ENCODE data around the gene ANKRD63. TPM values are rescaled to one million over a fixed set of nuclear protein-coding genes. Genes with fewer than 3 reads are reported as not detected.

ANKRD63 gene
- total and polyA plus RNA-seq, 4 donors = not detected

DNA sequence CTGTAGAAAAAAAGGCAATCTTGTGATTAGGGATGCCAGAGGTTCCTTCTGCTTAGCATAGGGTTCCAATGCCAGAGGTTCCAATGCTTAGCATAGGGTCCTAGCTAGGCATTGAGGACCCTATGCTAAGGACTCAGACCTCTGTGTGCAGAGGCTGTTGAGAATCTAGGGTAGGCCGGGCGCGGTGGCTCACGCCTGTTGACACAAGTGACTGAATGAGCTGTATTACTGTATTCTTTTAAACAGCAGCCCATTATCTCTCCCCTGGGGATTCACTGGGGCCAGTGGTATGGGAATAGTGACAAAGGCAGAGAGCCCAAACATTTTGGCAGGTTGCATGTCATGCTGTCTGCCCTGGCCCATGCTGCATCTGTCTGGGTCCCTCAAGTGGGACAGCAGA lies 27.8 kb downstream of the ANKRD63 start:
- ATAC-seq (ENCODE audit: insufficient read depth, low FRiP score) = no peak

DNA sequence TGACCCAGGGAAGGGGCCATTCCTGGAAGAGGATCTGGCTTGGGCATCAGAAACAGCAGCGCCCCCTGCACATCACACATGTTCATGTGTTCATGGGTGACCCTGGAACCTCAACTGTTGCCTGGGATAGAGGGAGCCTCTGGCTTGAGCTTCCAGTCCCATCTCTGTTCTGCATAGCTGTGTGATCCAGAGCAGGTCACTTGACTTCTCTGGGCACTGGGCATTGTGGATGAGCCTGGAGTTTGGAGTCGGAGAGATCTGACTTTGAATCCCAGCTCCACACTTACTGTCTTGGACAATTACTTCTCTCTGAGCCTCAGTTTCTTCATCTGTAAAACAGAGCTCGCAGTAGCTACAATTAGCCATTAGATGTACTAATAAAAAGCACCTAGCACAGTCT lies 28.4 kb downstream of the ANKRD63 start:
- WGBS, 2 donors = 97 to 100% methylated on average over 3 of the region's 3 CpGs
- TF ChIP-seq, protein P1, sequence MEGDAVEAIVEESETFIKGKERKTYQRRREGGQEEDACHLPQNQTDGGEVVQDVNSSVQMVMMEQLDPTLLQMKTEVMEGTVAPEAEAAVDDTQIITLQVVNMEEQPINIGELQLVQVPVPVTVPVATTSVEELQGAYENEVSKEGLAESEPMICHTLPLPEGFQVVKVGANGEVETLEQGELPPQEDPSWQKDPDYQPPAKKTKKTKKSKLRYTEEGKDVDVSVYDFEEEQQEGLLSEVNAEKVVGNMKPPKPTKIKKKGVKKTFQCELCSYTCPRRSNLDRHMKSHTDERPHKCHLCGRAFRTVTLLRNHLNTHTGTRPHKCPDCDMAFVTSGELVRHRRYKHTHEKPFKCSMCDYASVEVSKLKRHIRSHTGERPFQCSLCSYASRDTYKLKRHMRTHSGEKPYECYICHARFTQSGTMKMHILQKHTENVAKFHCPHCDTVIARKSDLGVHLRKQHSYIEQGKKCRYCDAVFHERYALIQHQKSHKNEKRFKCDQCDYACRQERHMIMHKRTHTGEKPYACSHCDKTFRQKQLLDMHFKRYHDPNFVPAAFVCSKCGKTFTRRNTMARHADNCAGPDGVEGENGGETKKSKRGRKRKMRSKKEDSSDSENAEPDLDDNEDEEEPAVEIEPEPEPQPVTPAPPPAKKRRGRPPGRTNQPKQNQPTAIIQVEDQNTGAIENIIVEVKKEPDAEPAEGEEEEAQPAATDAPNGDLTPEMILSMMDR (IDR thresholded peaks at IDR 0.05; ENCODE audit: control extremely low read depth, extremely low read depth) = no peak
- Histone ChIP-seq H3K9me3 (ENCODE audit: control insufficient read depth in 4 of 4, insufficient read depth in 3 of 4, low read length in 3 of 4) (no peaks in the 10 kb centered on the region), H3K36me3 (ENCODE audit: control insufficient read depth in 4 of 4, insufficient read depth in 4 of 4, low read length in 4 of 4) (no peaks in the 10 kb centered on the region), H3K4me3 (no peak overlapping the region), H3K4me1 (ENCODE audit: control insufficient read depth in 5 of 5, insufficient read depth in 5 of 5, low read length in 5 of 5) (peaks cover 0 to 17% (median 0%) of the 10 kb centered on the region in 5 donors), H3K27me3 (ENCODE audit: control insufficient read depth in 3 of 3, insufficient read depth in 3 of 3, low read length in 2 of 3) (peaks cover 0 to 23% (median 8%) of the 10 kb centered on the region in 3 donors), H3K27ac (ENCODE audit: low read depth in 1 of 2, low read length in 1 of 2) (no peak overlapping the region), H3K9ac (ENCODE audit: insufficient read depth in 1 of 2, low read length in 2 of 2) (no peak overlapping the region)
- DNase-seq = no peak
- no peak for ATAC-seq (ENCODE audit: insufficient read depth, low FRiP score)

More for the DNA sequence above, 27.8 kb downstream of the ANKRD63 start:
- peaks cover 0 to 23% (median 8%) of the 10 kb centered on the region in 3 donors for H3K27me3 ChIP-seq (ENCODE audit: control insufficient read depth in 3 of 3, insufficient read depth in 3 of 3, low read length in 2 of 3)
- TF ChIP-seq, protein P1 (IDR thresholded peaks at IDR 0.05; ENCODE audit: control extremely low read depth, extremely low read depth) = no peak
- WGBS, 2 donors = 90 to 95% methylated on average over 4 of the region's 4 CpGs
- H3K9me3 ChIP-seq (ENCODE audit: control insufficient read depth in 4 of 4, insufficient read depth in 3 of 4, low read length in 3 of 4) = no peaks in the 10 kb centered on the region
- H3K9ac ChIP-seq (ENCODE audit: insufficient read depth in 1 of 2, low read length in 2 of 2) = no peak overlapping the region
- H3K36me3 ChIP-seq (ENCODE audit: control insufficient read depth in 4 of 4, insufficient read depth in 4 of 4, low read length in 4 of 4) = no peaks in the 10 kb centered on the region
- no peak for DNase-seq
- H3K4me3 ChIP-seq = no peak overlapping the region
- H3K27ac ChIP-seq (ENCODE audit: low read depth in 1 of 2, low read length in 1 of 2) = no peak overlapping the region
- H3K4me1 ChIP-seq (ENCODE audit: control insufficient read depth in 5 of 5, insufficient read depth in 5 of 5, low read length in 5 of 5) = peaks cover 0 to 17% (median 0%) of the 10 kb centered on the region in 5 donors

DNA sequence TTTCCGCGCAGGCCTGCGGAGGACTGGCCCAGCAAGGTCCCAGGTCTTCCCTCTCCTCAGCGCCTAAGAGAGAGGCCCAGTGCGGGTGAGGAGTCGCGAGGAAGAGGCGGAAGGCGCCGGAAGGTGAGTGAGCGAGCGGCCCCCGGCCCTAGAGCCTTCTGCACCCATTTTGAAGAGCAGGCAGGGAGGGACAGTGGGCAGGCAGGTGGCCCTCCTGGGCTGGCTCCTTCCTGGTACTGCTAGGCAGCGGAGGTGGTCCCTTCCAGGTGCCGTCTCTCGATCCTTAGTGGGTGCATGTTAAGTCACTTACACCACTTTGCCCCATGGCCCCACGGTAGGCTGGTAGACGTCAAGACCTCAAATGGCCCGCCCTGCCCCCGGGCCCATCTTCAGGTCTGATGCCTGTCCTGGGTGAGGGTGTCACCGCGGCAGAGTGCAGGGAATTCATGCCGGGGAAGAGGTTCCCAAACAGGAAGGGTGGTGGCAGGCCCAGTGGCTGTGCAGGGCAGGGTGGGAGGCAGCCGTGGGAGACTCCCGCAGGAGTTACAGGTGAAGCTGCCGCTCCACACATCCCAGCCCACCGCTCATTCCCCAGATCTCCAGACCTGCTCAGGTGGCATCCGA lies 29.6 kb downstream of the ANKRD63 start:
- WGBS, 2 donors = 31 to 45% methylated on average over 22 to 28 of the region's 28 CpGs
- Histone ChIP-seq H3K4me1 (ENCODE audit: control insufficient read depth in 5 of 5, insufficient read depth in 5 of 5, low read length in 5 of 5) (peaks cover 0 to 26% (median 0%) of the 10 kb centered on the region in 5 donors), H3K36me3 (ENCODE audit: control insufficient read depth in 4 of 4, insufficient read depth in 4 of 4, low read length in 4 of 4) (no peaks in the 10 kb centered on the region), H3K27ac (ENCODE audit: low read depth in 1 of 2, low read length in 1 of 2) (peak overlapping the region in 1 of 2 donors; percentile 39), H3K9ac (ENCODE audit: insufficient read depth in 1 of 2, low read length in 2 of 2) (peak overlapping the region in 1 of 2 donors; percentile 32), H3K9me3 (ENCODE audit: control insufficient read depth in 4 of 4, insufficient read depth in 3 of 4, low read length in 3 of 4) (no peaks in the 10 kb centered on the region), H3K4me3 (peak overlapping the region; percentile 40), H3K27me3 (ENCODE audit: control insufficient read depth in 3 of 3, insufficient read depth in 3 of 3, low read length in 2 of 3) (peaks cover 0 to 23% (median 8%) of the 10 kb centered on the region in 3 donors)
- TF ChIP-seq, protein P1 (IDR thresholded peaks at IDR 0.05; ENCODE audit: control extremely low read depth, extremely low read depth) = no peak
- ATAC-seq (ENCODE audit: insufficient read depth, low FRiP score) = no peak
- no peak for DNase-seq
